Activated naive CD4-positive, alpha-beta T cell treated with anti-CD3 and anti-CD28 coated beads for 36 hours (primary cell): Measurements from ENCODE around the gene RTKN2. TPM values are rescaled to one million over a fixed set of nuclear protein-coding genes. Genes with fewer than 3 reads are reported as not detected.
"Not testable (repeated sequence)": the region's sequence is repeated elsewhere in the genome, so short reads cannot be mapped to it uniquely, and the experiment has no call there.

Experiments
- CTCF ChIA-PET: fragments of 350-600 bp; sonication (Branson Sonifier 250); formaldehyde crosslinking; loops from one replicate; lab custom pipeline; 2021; ENCODE audit warnings: antibody characterized with exemption; lab: Charles Lee
- DNase-seq: peaks from one replicate; pipeline ENCODE4 v3.0.0-alpha.2; 2020
- H3K27ac Mint-ChIP-seq: one replicate; pipeline ENCODE4 v1.8.0; 2021; ENCODE audit warnings: mild to moderate bottlenecking, mixed read lengths
- H3K27me3 Mint-ChIP-seq: one replicate; pipeline ENCODE4 v1.8.0; 2021; ENCODE audit warnings: low read depth, mixed read lengths
- H3K36me3 Mint-ChIP-seq: one replicate; pipeline ENCODE4 v1.8.0; 2021; ENCODE audit warnings: low read depth, mixed read lengths
- H3K4me1 Mint-ChIP-seq: one replicate; pipeline ENCODE4 v1.8.0; 2021; ENCODE audit warnings: low read depth, mixed read lengths
- H3K4me3 Mint-ChIP-seq: one replicate; pipeline ENCODE4 v1.8.0; 2021; ENCODE audit warnings: mild to moderate bottlenecking, moderate library complexity, mixed read lengths
- H3K9me3 Mint-ChIP-seq: one replicate; pipeline ENCODE4 v1.8.0; 2021; ENCODE audit warnings: mixed read lengths
- intact Hi-C: fragments of 100-400 bp; cut with micrococcal nuclease; formaldehyde crosslinking; loops from one replicate; pipeline ENCODE4 v1.15.1; 2023
- total RNA-seq, 2 experiments: library from RNA; stranded (reverse); gene quantifications; one replicate each; pipeline ENCODE4 v1.2.3, GENCODE V29; 2021

The RTKN2 gene
- total RNA-seq, 2 experiments from 2014 or later: 4.7 to 5.4 TPM

DNA sequence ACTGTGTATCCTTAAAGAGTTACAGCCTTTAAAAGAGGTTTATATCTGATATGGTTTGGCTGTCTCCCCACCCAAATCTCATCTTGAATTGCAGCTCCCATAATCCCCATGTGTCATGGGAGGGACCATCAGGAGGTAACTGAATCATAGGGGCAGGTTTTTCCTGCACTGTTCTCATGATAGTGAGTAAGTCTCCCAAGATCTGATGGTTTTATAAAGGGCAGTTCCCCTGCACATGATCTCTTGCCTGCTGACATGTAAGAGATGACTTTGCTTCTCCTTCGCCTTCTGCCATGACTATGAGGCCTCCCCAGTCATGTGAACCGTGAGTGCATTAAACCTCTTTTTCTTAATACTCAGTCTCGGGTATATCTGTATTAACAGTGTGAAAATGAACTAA, 9.7 kb downstream of the RTKN2 start:
- intact Hi-C loops: no loop called here
- peaks cover 7% of the 10 kb centered on the region for H3K9me3 Mint-ChIP-seq
- H3K27ac Mint-ChIP-seq: no peak overlapping the region
- peaks cover 11% of the 10 kb centered on the region for H3K4me1 Mint-ChIP-seq
- H3K4me3 Mint-ChIP-seq: no peak overlapping the region
- CTCF ChIA-PET: no interaction called here
- H3K36me3 Mint-ChIP-seq: peaks cover 6% of the 10 kb centered on the region
- H3K27me3 Mint-ChIP-seq: no peaks in the 10 kb centered on the region
- no peak for DNase-seq

DNA sequence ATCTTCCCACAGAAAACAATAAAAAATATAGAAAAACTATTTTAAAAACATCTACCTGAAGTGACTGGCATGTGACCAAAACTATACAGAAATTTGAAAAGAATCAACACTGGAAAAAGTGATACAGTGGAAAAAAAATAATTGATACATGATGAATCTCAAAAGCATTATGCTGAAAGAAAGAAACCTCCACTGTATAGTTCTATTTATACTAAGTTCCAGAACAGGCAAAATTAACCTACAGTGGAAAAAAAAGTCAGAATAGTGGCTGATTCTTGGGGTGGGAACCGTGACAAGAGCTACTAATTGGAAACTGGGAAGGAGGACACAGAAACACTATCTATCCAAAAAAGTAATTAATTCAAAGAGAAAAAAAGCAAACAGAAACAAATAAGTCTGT, 14.9 kb downstream of the RTKN2 start:
- CTCF ChIA-PET: interaction anchor here (0.6 to 1.7 kb wide), 5 partner anchors 8 to 905 kb away, joined by 3 to 9 read pairs (median 3); no protein-coding TSS in a partner anchor
- H3K36me3 Mint-ChIP-seq: peaks cover 3% of the 10 kb centered on the region
- peak overlapping the region; percentile 30 for H3K4me3 Mint-ChIP-seq
- intact Hi-C loops: loop anchor here (1.0 to 5.0 kb wide), 4 partner anchors 15 to 564 kb away; partner anchors contain the start of genes EGR2 and RTKN2
- H3K27ac Mint-ChIP-seq: peak overlapping the region; percentile 83
- no peak for DNase-seq
- no peaks in the 10 kb centered on the region for H3K27me3 Mint-ChIP-seq
- peaks cover 44% of the 10 kb centered on the region for H3K4me1 Mint-ChIP-seq
- H3K9me3 Mint-ChIP-seq: peaks cover 7% of the 10 kb centered on the region

GRCh38 chr10:62252051-62252450, 16.6 kb downstream of the RTKN2 start:
- no peaks in the 10 kb centered on the region for H3K27me3 Mint-ChIP-seq
- CTCF ChIA-PET: interaction anchor here (1.7 kb wide), 1 partner anchor 13 kb away, joined by 9 read pairs; no protein-coding TSS in a partner anchor
- H3K4me1 Mint-ChIP-seq: peaks cover 44% of the 10 kb centered on the region
- peaks cover 3% of the 10 kb centered on the region for H3K36me3 Mint-ChIP-seq
- H3K4me3 Mint-ChIP-seq: no peak overlapping the region
- H3K27ac Mint-ChIP-seq: peak overlapping the region; percentile 78
- H3K9me3 Mint-ChIP-seq: peaks cover 7% of the 10 kb centered on the region
- intact Hi-C loops: loop anchor here (5.0 kb wide), 2 partner anchors 480 to 565 kb away; partner anchors contain the start of gene EGR2
- DNase-seq: no peak

GRCh38 chr10:62250594-62251198, 17.9 kb downstream of the RTKN2 start:
- no peaks in the 10 kb centered on the region for H3K27me3 Mint-ChIP-seq
- no peak overlapping the region for H3K4me3 Mint-ChIP-seq
- intact Hi-C loops: loop anchor here (5.0 kb wide), 2 partner anchors 482 to 567 kb away; partner anchors contain the start of gene EGR2
- DNase-seq: peak; percentile 8
- peaks cover 3% of the 10 kb centered on the region for H3K36me3 Mint-ChIP-seq
- H3K27ac Mint-ChIP-seq: no peak overlapping the region
- CTCF ChIA-PET: interaction anchor here (1.3 to 1.8 kb wide), 4 partner anchors 14 to 500 kb away, joined by 3 to 5 read pairs (median 4); no protein-coding TSS in a partner anchor
- H3K9me3 Mint-ChIP-seq: peaks cover 7% of the 10 kb centered on the region
- peaks cover 45% of the 10 kb centered on the region for H3K4me1 Mint-ChIP-seq

GRCh38 chr10:62249957-62250356, 18.7 kb downstream of the RTKN2 start:
- Mint-ChIP-seq H3K4me3 (no peak overlapping the region), H3K27me3 (no peaks in the 10 kb centered on the region), H3K9me3 (peaks cover 7% of the 10 kb centered on the region), H3K36me3 (peaks cover 3% of the 10 kb centered on the region), H3K4me1 (peaks cover 52% of the 10 kb centered on the region), H3K27ac (no peak overlapping the region)
- intact Hi-C loops: loop anchor here (5.0 kb wide), 2 partner anchors 482 to 567 kb away; partner anchors contain the start of gene EGR2
- no peak for DNase-seq
- CTCF ChIA-PET: interaction anchor here (0.6 to 3.5 kb wide), 6 partner anchors 14 to 499 kb away, joined by 3 to 18 read pairs (median 4); no protein-coding TSS in a partner anchor

GRCh38 chr10:62248465-62248864, 20.2 kb downstream of the RTKN2 start:
- intact Hi-C loops: no loop called here
- H3K4me1 Mint-ChIP-seq: peaks cover 52% of the 10 kb centered on the region
- no peak for DNase-seq

GRCh38 chr10:62244785-62245467, 23.7 kb downstream of the RTKN2 start:
- Mint-ChIP-seq H3K27ac (peak overlapping the region; percentile 76), H3K4me1 (peaks cover 38% of the 10 kb centered on the region), H3K9me3 (no peaks in the 10 kb centered on the region), H3K27me3 (no peaks in the 10 kb centered on the region), H3K36me3 (peaks cover 1% of the 10 kb centered on the region), H3K4me3 (no peak overlapping the region)
- CTCF ChIA-PET: interaction anchor here (0.6 to 3.3 kb wide), 45 partner anchors 9 to 542 kb away, joined by 3 to 44 read pairs (median 4); partner anchors contain the start of gene ARID5B
- DNase-seq: peak; percentile 74
- intact Hi-C loops: loop anchor here (1.0 to 2.0 kb wide), 10 partner anchors 20 to 494 kb away; no protein-coding TSS in a partner anchor

More at GRCh38 chr10:62248465-62248864, 20.2 kb downstream of the RTKN2 start:
- H3K27me3 Mint-ChIP-seq: no peaks in the 10 kb centered on the region
- no peaks in the 10 kb centered on the region for H3K36me3 Mint-ChIP-seq
- no peak overlapping the region for H3K4me3 Mint-ChIP-seq
- CTCF ChIA-PET: interaction anchor here (0.6 to 3.5 kb wide), 6 partner anchors 10 to 1185 kb away, joined by 3 to 18 read pairs (median 4); no protein-coding TSS in a partner anchor
- H3K9me3 Mint-ChIP-seq: no peaks in the 10 kb centered on the region
- no peak overlapping the region for H3K27ac Mint-ChIP-seq

DNA sequence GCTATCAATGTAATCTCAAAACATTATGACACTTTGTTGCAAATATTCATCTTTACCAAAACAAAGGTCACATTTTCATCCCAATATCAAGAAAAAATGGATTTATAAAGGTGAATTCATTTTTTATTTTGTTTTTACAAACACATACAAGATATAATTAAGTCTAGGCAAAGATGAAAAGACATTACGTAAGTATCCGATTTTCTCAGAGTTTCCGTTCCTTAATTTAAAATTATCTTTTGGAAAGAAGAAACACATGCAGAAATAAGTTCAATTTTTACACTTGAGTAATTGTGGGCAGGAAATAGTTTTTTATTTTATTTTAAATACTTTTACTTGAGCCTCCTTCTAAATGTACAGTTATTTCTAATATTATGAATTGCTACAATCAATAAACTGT, 24.6 kb downstream of the RTKN2 start:
- Mint-ChIP-seq H3K27ac (peak overlapping the region; percentile 87), H3K4me1 (peaks cover 34% of the 10 kb centered on the region), H3K27me3 (no peaks in the 10 kb centered on the region), H3K36me3 (peaks cover 1% of the 10 kb centered on the region), H3K9me3 (no peaks in the 10 kb centered on the region), H3K4me3 (no peak overlapping the region)
- DNase-seq: no peak
- intact Hi-C loops: loop anchor here (2.0 kb wide), 2 partner anchors 163 to 301 kb away; no protein-coding TSS in a partner anchor
- CTCF ChIA-PET: interaction anchor here (0.5 to 3.3 kb wide), 15 partner anchors 8 to 493 kb away, joined by 3 to 44 read pairs (median 4); no protein-coding TSS in a partner anchor

GRCh38 chr10:62243647-62243997, 25.0 kb downstream of the RTKN2 start:
- Mint-ChIP-seq H3K36me3 (peaks cover 1% of the 10 kb centered on the region), H3K27me3 (no peaks in the 10 kb centered on the region), H3K27ac (peak overlapping the region; percentile 87), H3K4me1 (peaks cover 36% of the 10 kb centered on the region), H3K4me3 (peak overlapping the region; percentile 19), H3K9me3 (no peaks in the 10 kb centered on the region)
- intact Hi-C loops: loop anchor here (1.0 kb wide), 2 partner anchors 44 to 195 kb away; no protein-coding TSS in a partner anchor
- DNase-seq: no peak
- CTCF ChIA-PET: interaction anchor here (0.5 to 3.3 kb wide), 11 partner anchors 24 to 346 kb away, joined by 3 to 15 read pairs (median 4); no protein-coding TSS in a partner anchor

DNA sequence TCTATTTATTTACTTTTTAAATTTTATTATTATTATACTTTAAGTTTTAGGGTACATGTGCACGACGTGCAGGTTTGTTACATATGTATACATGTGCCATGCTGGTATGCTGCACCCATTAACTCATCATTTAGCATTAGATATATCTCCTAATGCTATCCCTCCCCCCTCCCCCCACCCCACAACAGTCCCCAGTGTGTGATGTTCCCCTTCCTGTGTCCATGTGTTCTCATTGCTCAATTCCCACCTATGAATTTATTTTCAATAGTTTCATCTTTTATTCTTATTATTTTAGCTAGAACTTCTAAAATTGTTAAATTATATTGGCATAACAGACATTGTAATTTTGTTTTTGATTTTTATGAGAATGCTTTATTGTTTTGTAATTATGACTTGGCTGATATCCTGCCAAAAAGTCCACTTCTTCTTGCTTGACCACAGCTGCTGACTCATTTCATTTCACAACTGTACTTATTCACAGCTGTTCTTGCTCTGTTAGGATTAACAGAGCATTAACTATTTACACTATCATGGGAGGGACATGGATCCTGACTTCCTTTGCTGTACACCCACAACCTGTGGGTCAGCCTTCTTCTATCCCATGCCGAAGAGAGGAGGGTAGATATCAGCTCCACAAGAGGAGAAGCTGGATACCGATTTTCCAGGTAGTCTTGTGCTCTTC, 25.5 kb downstream of the RTKN2 start:
- H3K27me3 Mint-ChIP-seq, H3K9me3 Mint-ChIP-seq, H3K36me3 Mint-ChIP-seq, DNase-seq: not testable (repeated sequence)
- CTCF ChIA-PET: interaction anchor here (0.7 to 3.3 kb wide), 11 partner anchors 24 to 345 kb away, joined by 3 to 15 read pairs (median 4); no protein-coding TSS in a partner anchor
- H3K4me1 Mint-ChIP-seq: peaks cover 36% of the 10 kb centered on the region
- H3K27ac Mint-ChIP-seq: peak overlapping the region; percentile 87
- peak overlapping the region; percentile 19 for H3K4me3 Mint-ChIP-seq
- intact Hi-C loops: loop anchor here (1.0 kb wide), 2 partner anchors 44 to 195 kb away; no protein-coding TSS in a partner anchor

- CTCF ChIA-PET: interaction anchor here (0.6 to 1.5 kb wide), 4 partner anchors 56 to 248 kb away, joined by 3 to 4 read pairs (median 3); no protein-coding TSS in a partner anchor
- H3K4me3 Mint-ChIP-seq, intact Hi-C loops, H3K9me3 Mint-ChIP-seq, DNase-seq, H3K36me3 Mint-ChIP-seq, H3K27me3 Mint-ChIP-seq, H3K27ac Mint-ChIP-seq: not testable (repeated sequence)
- H3K4me1 Mint-ChIP-seq: peaks cover 41% of the 10 kb centered on the region
Measured at GRCh38 chr10:62241521-62241920, 27.1 kb downstream of the RTKN2 start.
